HepG2 (cell line): ENCODE results near the gene TOB1. TPM values are rescaled to one million over a fixed set of nuclear protein-coding genes. Genes with fewer than 3 reads are reported as not detected.

Source experiments
- ATAD3A ChIP-seq: sonication (generic); formaldehyde crosslinking; IDR thresholded peaks from 2 replicates; pipeline ENCODE4 v1.4.0; 2020; ENCODE audit warnings: missing genetic modification reagents
- ATM ChIP-seq: fragments of 450-650 bp; IDR thresholded peaks from 2 replicates; pipeline ENCODE4 v1.7.1; 2017; ENCODE audit warnings: mild to moderate bottlenecking, borderline replicate concordance
- ERF ChIP-seq: IDR thresholded peaks from 2 replicates; pipeline ENCODE4 v1.6.1; 2018; ENCODE audit warnings: missing biosample characterization, missing genetic modification reagents
- FOXM1 ChIP-seq: sonication (generic); formaldehyde crosslinking; IDR thresholded peaks from 2 replicates; pipeline ENCODE4 v1.5.0; 2020; ENCODE audit warnings: missing genetic modification reagents
- HNRNPLL ChIP-seq: fragments of 200-400 bp; formaldehyde crosslinking; IDR thresholded peaks from 2 replicates; pipeline ENCODE4 v1.6.1; 2017; ENCODE audit warnings: mild to moderate bottlenecking, low read depth, low read length; ENCODE audit not compliant: poor library complexity, severe bottlenecking
- NFRKB ChIP-seq: fragments of 450-650 bp; IDR thresholded peaks from 2 replicates; pipeline ENCODE4 v1.6.1; 2017
- PHF21A ChIP-seq: sonication (generic); formaldehyde crosslinking; IDR thresholded peaks from 2 replicates; pipeline ENCODE4 v1.5.0; 2020; ENCODE audit warnings: mild to moderate bottlenecking, missing genetic modification reagents
- RFX1 ChIP-seq: fragments of 450-650 bp; IDR thresholded peaks from 2 replicates; pipeline ENCODE4 v1.6.1; 2017
- SALL1 ChIP-seq: sonication (generic); formaldehyde crosslinking; IDR thresholded peaks from 2 replicates; pipeline ENCODE4 v1.8.0; 2022; ENCODE audit warnings: mild to moderate bottlenecking, missing genetic modification reagents
- SKI ChIP-seq: fragments of 450-650 bp; IDR thresholded peaks from one replicate; pipeline ENCODE4 v1.6.1; 2018; ENCODE audit warnings: mild to moderate bottlenecking; ENCODE audit not compliant: partially characterized antibody
- SP5 ChIP-seq: IDR thresholded peaks from 2 replicates; pipeline ENCODE4 v1.6.1; 2016; ENCODE audit warnings: low read depth, borderline replicate concordance
- ZNF24 ChIP-seq: fragments of 450-650 bp; IDR thresholded peaks from 2 replicates; pipeline ENCODE4 v1.6.1; 2017; ENCODE audit warnings: antibody characterized with exemption, mild to moderate bottlenecking
- ZNF292 ChIP-seq: sonication (generic); formaldehyde crosslinking; IDR thresholded peaks from 2 replicates; pipeline ENCODE4 v1.8.1; 2022; ENCODE audit warnings: mild to moderate bottlenecking, low read depth, missing genetic modification reagents, borderline replicate concordance
- ZNF430 ChIP-seq: sonication (generic); formaldehyde crosslinking; IDR thresholded peaks from 2 replicates; pipeline ENCODE4 v1.9.0; 2021; ENCODE audit warnings: mild to moderate bottlenecking, missing genetic modification reagents
- ZNF558 ChIP-seq: sonication (generic); formaldehyde crosslinking; IDR thresholded peaks from 2 replicates; pipeline ENCODE4 v1.9.0; 2022; ENCODE audit warnings: mild to moderate bottlenecking, missing genetic modification reagents, borderline replicate concordance
- ZNF563 ChIP-seq: sonication (generic); formaldehyde crosslinking; IDR thresholded peaks from 2 replicates; pipeline ENCODE4 v1.8.0; 2022; ENCODE audit warnings: mild to moderate bottlenecking, moderate library complexity, missing genetic modification reagents
- ZNF766 ChIP-seq: sonication (generic); formaldehyde crosslinking; IDR thresholded peaks from 2 replicates; pipeline ENCODE4 v1.5.0; 2020; ENCODE audit warnings: missing genetic modification reagents, borderline replicate concordance
- polyA plus RNA-seq, 8 experiments: library from polyadenylated mRNA; depleted of rRNA in 3 of 8; stranded (reverse) in 7 of 8; unstranded in 1 of 8; fragments of >200 nt; fragmentation: Illumina TruSeq in 4 of 8; extraction: Trizol in 4 of 8; gene quantifications; 2 replicates each; pipeline versions ENCODE4 v1.2.1 to v1.2.3, GENCODE V29; 2011 to 2016; ENCODE audit warnings: low read depth in 4 of 8, missing spikeins in 1 of 8, mixed read lengths in 1 of 8; ENCODE audit not compliant: insufficient read depth in 1 of 8
- total RNA-seq, 5 experiments: library from RNA; depleted of rRNA; stranded (reverse); fragments of >200 nt; fragmentation: Illumina TruSeq; extraction: Trizol; gene quantifications; 2 replicates each; pipeline ENCODE4 v1.2.3, GENCODE V29; 2016; ENCODE audit warnings: low read depth in 1 of 5
- TF ChIP-seq, protein P1 (sequence below): sonication (generic); formaldehyde crosslinking; IDR thresholded peaks from 2 replicates; pipeline ENCODE4 v1.5.1; 2020; ENCODE audit warnings: mild to moderate bottlenecking, missing genetic modification reagents, borderline replicate concordance
- TF ChIP-seq, protein P2 (sequence below): sonication (generic); formaldehyde crosslinking; IDR thresholded peaks from 2 replicates; pipeline ENCODE4 v1.5.1; 2020; ENCODE audit warnings: mild to moderate bottlenecking, missing genetic modification reagents, moderate library complexity
- TF ChIP-seq, protein P3 (sequence below): sonication (generic); formaldehyde crosslinking; IDR thresholded peaks from 2 replicates; pipeline ENCODE4 v1.8.0; 2022; ENCODE audit warnings: missing genetic modification reagents, mild to moderate bottlenecking, moderate library complexity, borderline replicate concordance
- TF ChIP-seq, protein P4 (sequence below): sonication (generic); formaldehyde crosslinking; IDR thresholded peaks from 2 replicates; pipeline ENCODE4 v1.5.0; 2020; ENCODE audit warnings: missing genetic modification reagents

The TOB1 gene
- total and polyA plus RNA-seq, 2 of the 13 experiments (the other 11 are each of a cell fraction or from before 2014, with no cell fraction given): 21.9 to 57.7 TPM

DNA sequence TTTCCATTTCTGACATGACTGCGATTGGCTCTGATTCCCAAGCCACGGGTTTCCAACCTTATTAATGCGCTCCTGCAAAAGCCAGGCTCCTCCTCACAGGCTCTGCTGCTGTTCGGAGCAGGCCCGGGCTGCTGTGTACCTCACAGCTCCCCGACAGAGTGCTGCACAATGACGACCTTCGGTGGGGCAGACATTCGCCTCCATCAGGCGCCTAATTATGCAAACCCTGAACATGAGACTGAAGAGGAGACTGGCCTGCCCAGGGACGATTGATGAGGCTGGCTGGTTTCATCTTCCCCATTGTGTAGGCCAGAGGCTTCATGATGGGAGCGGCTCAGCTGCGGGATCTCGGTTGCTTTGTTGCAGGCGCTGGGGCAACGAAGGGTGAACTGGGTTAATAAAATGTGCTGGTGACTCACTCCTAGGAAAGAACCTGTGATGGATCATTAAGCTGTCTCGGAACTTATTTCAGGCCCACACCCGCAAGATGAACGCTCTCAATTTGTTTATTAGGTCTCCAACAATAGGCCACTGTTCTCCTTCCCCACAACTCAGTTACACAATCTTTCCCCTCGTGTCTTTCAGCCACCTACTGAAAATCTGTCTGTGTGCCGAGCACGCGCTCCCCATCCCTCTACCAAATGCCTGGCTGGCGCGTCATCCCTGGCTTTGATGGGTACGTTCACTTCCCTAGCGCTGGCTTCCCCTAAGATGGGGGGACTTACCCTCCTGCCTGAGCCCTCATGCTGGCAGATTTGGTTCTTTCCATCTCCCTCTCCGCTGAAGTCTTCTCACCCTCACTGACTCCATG, 27.2 kb upstream of the TOB1 start (continued):
- TF ChIP-seq, protein P1, sequence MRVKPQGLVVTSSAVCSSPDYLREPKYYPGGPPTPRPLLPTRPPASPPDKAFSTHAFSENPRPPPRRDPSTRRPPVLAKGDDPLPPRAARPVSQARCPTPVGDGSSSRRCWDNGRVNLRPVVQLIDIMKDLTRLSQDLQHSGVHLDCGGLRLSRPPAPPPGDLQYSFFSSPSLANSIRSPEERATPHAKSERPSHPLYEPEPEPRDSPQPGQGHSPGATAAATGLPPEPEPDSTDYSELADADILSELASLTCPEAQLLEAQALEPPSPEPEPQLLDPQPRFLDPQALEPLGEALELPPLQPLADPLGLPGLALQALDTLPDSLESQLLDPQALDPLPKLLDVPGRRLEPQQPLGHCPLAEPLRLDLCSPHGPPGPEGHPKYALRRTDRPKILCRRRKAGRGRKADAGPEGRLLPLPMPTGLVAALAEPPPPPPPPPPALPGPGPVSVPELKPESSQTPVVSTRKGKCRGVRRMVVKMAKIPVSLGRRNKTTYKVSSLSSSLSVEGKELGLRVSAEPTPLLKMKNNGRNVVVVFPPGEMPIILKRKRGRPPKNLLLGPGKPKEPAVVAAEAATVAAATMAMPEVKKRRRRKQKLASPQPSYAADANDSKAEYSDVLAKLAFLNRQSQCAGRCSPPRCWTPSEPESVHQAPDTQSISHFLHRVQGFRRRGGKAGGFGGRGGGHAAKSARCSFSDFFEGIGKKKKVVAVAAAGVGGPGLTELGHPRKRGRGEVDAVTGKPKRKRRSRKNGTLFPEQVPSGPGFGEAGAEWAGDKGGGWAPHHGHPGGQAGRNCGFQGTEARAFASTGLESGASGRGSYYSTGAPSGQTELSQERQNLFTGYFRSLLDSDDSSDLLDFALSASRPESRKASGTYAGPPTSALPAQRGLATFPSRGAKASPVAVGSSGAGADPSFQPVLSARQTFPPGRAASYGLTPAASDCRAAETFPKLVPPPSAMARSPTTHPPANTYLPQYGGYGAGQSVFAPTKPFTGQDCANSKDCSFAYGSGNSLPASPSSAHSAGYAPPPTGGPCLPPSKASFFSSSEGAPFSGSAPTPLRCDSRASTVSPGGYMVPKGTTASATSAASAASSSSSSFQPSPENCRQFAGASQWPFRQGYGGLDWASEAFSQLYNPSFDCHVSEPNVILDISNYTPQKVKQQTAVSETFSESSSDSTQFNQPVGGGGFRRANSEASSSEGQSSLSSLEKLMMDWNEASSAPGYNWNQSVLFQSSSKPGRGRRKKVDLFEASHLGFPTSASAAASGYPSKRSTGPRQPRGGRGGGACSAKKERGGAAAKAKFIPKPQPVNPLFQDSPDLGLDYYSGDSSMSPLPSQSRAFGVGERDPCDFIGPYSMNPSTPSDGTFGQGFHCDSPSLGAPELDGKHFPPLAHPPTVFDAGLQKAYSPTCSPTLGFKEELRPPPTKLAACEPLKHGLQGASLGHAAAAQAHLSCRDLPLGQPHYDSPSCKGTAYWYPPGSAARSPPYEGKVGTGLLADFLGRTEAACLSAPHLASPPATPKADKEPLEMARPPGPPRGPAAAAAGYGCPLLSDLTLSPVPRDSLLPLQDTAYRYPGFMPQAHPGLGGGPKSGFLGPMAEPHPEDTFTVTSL: peak; percentile 63; the same call in 1 of the 2 replicates
- peak; percentile 84 for TF ChIP-seq PHF21A (CRISPR knock-in tag)
- TF ChIP-seq, protein P2, sequence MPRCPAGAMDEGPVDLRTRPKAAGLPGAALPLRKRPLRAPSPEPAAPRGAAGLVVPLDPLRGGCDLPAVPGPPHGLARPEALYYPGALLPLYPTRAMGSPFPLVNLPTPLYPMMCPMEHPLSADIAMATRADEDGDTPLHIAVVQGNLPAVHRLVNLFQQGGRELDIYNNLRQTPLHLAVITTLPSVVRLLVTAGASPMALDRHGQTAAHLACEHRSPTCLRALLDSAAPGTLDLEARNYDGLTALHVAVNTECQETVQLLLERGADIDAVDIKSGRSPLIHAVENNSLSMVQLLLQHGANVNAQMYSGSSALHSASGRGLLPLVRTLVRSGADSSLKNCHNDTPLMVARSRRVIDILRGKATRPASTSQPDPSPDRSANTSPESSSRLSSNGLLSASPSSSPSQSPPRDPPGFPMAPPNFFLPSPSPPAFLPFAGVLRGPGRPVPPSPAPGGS: peak; percentile 75; the same call in 1 of the 2 replicates
- TF ChIP-seq SP5 (CRISPR knock-in tag): peak; percentile 76
- peak; percentile 96; the same call in 1 of the 2 replicates for TF ChIP-seq ZNF430 (CRISPR knock-in tag)
- TF ChIP-seq HNRNPLL: no peak
- peak; percentile 75; the same call in 1 of the 2 replicates for TF ChIP-seq ZNF558 (CRISPR knock-in tag)
- TF ChIP-seq ERF (CRISPR knock-in tag): peak; percentile 97
- peak; percentile 87 for TF ChIP-seq SKI
- TF ChIP-seq, protein P3, sequence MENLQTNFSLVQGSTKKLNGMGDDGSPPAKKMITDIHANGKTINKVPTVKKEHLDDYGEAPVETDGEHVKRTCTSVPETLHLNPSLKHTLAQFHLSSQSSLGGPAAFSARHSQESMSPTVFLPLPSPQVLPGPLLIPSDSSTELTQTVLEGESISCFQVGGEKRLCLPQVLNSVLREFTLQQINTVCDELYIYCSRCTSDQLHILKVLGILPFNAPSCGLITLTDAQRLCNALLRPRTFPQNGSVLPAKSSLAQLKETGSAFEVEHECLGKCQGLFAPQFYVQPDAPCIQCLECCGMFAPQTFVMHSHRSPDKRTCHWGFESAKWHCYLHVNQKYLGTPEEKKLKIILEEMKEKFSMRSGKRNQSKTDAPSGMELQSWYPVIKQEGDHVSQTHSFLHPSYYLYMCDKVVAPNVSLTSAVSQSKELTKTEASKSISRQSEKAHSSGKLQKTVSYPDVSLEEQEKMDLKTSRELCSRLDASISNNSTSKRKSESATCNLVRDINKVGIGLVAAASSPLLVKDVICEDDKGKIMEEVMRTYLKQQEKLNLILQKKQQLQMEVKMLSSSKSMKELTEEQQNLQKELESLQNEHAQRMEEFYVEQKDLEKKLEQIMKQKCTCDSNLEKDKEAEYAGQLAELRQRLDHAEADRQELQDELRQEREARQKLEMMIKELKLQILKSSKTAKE (CRISPR knock-in tag): peak; percentile 92
- TF ChIP-seq RFX1: no peak
- no peak for TF ChIP-seq ATAD3A (CRISPR knock-in tag)
- TF ChIP-seq ZNF292 (CRISPR knock-in tag): peak; percentile 94
- TF ChIP-seq FOXM1 (CRISPR knock-in tag): no peak
- TF ChIP-seq, protein P4, sequence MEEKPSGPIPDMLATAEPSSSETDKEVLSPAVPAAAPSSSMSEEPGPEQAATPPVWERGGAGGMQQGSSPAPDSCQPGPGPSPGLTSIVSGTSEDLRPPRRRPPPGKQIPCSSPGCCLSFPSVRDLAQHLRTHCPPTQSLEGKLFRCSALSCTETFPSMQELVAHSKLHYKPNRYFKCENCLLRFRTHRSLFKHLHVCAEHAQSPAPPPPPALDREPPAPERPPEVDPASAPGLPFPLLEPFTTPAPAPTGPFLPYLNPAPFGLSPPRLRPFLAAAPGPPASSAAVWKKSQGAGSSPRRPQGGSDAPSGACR (CRISPR knock-in tag): no peak; the same call in 1 of the 2 replicates
- TF ChIP-seq ZNF563 (CRISPR knock-in tag): peak; percentile 91; the same call in 1 of the 2 replicates
- no peak for TF ChIP-seq NFRKB
- no peak for TF ChIP-seq ATM
- no peak for TF ChIP-seq ZNF766 (CRISPR knock-in tag)
- TF ChIP-seq ZNF24: no peak
- peak; percentile 98 for TF ChIP-seq SALL1
